HEK293T (cell line): ENCODE data around the gene TSPAN9.

Experiments
- BHLHE40 ChIP-seq: fragments of 450-650 bp; IDR thresholded peaks from 2 replicates; pipeline ENCODE4 v1.6.1; 2016; ENCODE audit warnings: mild to moderate bottlenecking, moderate library complexity, borderline replicate concordance
- FOXM1 ChIP-seq: fragments of 450-650 bp; IDR thresholded peaks from 2 replicates; pipeline ENCODE4 v1.6.1; 2017; ENCODE audit warnings: mild to moderate bottlenecking, borderline replicate concordance
- TF ChIP-seq, protein P1 (sequence below): fragments of 450-650 bp; IDR thresholded peaks from 2 replicates; pipeline ENCODE4 v1.6.1; 2016

DNA sequence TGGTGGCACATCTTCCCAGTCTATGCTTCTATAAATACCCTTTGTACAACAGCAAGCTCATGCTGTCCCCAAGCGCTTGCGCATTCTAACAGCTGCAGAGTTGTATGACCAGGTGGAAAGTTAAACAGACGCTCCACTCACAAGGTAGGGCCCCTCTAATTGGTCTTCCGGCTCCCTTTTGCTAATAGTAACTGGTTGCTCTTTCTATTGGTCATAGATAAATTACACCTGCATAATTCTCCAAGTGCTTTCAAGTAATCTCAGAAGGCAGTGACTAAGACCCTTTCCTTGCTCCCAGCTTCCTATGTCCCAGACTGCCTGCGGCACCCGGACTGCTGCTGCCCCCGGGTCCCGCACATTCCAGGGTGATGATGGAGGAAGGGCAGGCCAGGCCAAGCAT is 6.1 kb upstream of the TSPAN9 start:
- TF ChIP-seq BHLHE40: no peak
- no peak for TF ChIP-seq FOXM1
- TF ChIP-seq, protein P1, sequence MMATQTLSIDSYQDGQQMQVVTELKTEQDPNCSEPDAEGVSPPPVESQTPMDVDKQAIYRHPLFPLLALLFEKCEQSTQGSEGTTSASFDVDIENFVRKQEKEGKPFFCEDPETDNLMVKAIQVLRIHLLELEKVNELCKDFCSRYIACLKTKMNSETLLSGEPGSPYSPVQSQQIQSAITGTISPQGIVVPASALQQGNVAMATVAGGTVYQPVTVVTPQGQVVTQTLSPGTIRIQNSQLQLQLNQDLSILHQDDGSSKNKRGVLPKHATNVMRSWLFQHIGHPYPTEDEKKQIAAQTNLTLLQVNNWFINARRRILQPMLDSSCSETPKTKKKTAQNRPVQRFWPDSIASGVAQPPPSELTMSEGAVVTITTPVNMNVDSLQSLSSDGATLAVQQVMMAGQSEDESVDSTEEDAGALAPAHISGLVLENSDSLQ: no peak
